HCT116 (cell line): ENCODE data around the gene KLHL22.

Source experiments
- CBX3 ChIP-seq: IDR thresholded peaks from 2 replicates; pipeline ENCODE4 v1.6.1; 2012; ENCODE audit warnings: low read depth
- CEBPB ChIP-seq: IDR thresholded peaks from 2 replicates; pipeline ENCODE4 v1.6.1; 2012; ENCODE audit warnings: low read depth
- JUND ChIP-seq: IDR thresholded peaks from 2 replicates; pipeline ENCODE4 v1.6.1; 2012
- POLR2A ChIP-seq: IDR thresholded peaks from 2 replicates; pipeline ENCODE4 v1.7.0; 2011; ENCODE audit warnings: borderline replicate concordance; ENCODE audit not compliant: insufficient read depth, insufficient read length; ENCODE audit errors: extremely low read depth
- SIN3A ChIP-seq: IDR thresholded peaks from 2 replicates; pipeline ENCODE4 v1.6.1; 2012; ENCODE audit warnings: low read depth
- SRF ChIP-seq: IDR thresholded peaks from 2 replicates; pipeline ENCODE4 v1.6.1; 2012; ENCODE audit warnings: low read depth
- TF ChIP-seq, protein P1 (sequence below): IDR thresholded peaks from 2 replicates; pipeline ENCODE4 v1.6.1; 2011; ENCODE audit warnings: mild to moderate bottlenecking, low read length, moderate library complexity; ENCODE audit not compliant: insufficient replicate concordance; ENCODE audit errors: extremely low read depth
- TF ChIP-seq, protein P2 (sequence below): IDR thresholded peaks from 2 replicates; pipeline ENCODE4 v1.6.1; 2012; ENCODE audit warnings: low read depth
- TF ChIP-seq, protein P3 (sequence below), 3 experiments: fragments of 200-600 bp in 1 of 3; sonication (generic) in 1 of 3; IDR thresholded peaks in 2 of 3; conservative IDR thresholded peaks in 1 of 3; 2 replicates each; pipeline ENCODE4 v1.5.1; 2012 to 2017; ENCODE audit warnings: low read depth in 2 of 3, low read length in 2 of 3, antibody characterized with exemption in 1 of 3, borderline replicate concordance in 1 of 3, control low read depth in 1 of 3, mild to moderate bottlenecking in 1 of 3, mixed read lengths in 1 of 3, mixed run types in 1 of 3, moderate library complexity in 1 of 3; ENCODE audit not compliant: insufficient read depth in 1 of 3

DNA sequence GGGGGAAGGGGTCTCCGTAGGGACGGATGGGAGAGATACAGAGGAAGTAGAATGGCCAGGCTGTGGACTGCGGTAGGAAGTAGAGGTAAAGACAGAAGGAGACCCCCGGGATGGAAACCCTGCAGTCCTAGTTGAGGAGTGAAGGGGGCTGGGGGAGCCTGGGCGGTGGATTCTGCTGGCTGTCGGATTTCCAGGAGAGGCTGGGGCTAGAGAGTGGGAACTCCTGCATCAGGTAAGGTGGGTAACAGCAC is 57.2 kb downstream of the KLHL22 start:
- TF ChIP-seq JUND: no peak
- TF ChIP-seq SIN3A: no peak
- no peak for TF ChIP-seq SRF
- TF ChIP-seq CBX3: no peak
- TF ChIP-seq, protein P1, sequence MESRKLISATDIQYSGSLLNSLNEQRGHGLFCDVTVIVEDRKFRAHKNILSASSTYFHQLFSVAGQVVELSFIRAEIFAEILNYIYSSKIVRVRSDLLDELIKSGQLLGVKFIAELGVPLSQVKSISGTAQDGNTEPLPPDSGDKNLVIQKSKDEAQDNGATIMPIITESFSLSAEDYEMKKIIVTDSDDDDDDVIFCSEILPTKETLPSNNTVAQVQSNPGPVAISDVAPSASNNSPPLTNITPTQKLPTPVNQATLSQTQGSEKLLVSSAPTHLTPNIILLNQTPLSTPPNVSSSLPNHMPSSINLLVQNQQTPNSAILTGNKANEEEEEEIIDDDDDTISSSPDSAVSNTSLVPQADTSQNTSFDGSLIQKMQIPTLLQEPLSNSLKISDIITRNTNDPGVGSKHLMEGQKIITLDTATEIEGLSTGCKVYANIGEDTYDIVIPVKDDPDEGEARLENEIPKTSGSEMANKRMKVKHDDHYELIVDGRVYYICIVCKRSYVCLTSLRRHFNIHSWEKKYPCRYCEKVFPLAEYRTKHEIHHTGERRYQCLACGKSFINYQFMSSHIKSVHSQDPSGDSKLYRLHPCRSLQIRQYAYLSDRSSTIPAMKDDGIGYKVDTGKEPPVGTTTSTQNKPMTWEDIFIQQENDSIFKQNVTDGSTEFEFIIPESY: no peak
- TF ChIP-seq, protein P2, sequence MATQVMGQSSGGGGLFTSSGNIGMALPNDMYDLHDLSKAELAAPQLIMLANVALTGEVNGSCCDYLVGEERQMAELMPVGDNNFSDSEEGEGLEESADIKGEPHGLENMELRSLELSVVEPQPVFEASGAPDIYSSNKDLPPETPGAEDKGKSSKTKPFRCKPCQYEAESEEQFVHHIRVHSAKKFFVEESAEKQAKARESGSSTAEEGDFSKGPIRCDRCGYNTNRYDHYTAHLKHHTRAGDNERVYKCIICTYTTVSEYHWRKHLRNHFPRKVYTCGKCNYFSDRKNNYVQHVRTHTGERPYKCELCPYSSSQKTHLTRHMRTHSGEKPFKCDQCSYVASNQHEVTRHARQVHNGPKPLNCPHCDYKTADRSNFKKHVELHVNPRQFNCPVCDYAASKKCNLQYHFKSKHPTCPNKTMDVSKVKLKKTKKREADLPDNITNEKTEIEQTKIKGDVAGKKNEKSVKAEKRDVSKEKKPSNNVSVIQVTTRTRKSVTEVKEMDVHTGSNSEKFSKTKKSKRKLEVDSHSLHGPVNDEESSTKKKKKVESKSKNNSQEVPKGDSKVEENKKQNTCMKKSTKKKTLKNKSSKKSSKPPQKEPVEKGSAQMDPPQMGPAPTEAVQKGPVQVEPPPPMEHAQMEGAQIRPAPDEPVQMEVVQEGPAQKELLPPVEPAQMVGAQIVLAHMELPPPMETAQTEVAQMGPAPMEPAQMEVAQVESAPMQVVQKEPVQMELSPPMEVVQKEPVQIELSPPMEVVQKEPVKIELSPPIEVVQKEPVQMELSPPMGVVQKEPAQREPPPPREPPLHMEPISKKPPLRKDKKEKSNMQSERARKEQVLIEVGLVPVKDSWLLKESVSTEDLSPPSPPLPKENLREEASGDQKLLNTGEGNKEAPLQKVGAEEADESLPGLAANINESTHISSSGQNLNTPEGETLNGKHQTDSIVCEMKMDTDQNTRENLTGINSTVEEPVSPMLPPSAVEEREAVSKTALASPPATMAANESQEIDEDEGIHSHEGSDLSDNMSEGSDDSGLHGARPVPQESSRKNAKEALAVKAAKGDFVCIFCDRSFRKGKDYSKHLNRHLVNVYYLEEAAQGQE: no peak
- TF ChIP-seq CEBPB: no peak
- no peak for TF ChIP-seq POLR2A
- TF ChIP-seq, protein P3, sequence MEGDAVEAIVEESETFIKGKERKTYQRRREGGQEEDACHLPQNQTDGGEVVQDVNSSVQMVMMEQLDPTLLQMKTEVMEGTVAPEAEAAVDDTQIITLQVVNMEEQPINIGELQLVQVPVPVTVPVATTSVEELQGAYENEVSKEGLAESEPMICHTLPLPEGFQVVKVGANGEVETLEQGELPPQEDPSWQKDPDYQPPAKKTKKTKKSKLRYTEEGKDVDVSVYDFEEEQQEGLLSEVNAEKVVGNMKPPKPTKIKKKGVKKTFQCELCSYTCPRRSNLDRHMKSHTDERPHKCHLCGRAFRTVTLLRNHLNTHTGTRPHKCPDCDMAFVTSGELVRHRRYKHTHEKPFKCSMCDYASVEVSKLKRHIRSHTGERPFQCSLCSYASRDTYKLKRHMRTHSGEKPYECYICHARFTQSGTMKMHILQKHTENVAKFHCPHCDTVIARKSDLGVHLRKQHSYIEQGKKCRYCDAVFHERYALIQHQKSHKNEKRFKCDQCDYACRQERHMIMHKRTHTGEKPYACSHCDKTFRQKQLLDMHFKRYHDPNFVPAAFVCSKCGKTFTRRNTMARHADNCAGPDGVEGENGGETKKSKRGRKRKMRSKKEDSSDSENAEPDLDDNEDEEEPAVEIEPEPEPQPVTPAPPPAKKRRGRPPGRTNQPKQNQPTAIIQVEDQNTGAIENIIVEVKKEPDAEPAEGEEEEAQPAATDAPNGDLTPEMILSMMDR (IDR thresholded peaks at IDR 0.05 in 2 of 3, conservative IDR thresholded peaks at IDR 0.05 in 1 of 3; ENCODE audit: borderline replicate concordance in 1 of 3, insufficient read depth in 1 of 3, low read depth in 2 of 3, low read length in 2 of 3): no peak
